GM18868 (cell line): ENCODE measurements around the gene ZFP36L1.
A peak's percentile ranks its signal among the peaks of the same experiment; 100 is the strongest.

Experiments used
- ATAC-seq: cut with Tn5 transposase; IDR thresholded peaks from one replicate; pipeline ENCODE4 v1.9.1; 2021; ENCODE audit warnings: mild to moderate bottlenecking, moderate library complexity; ENCODE audit not compliant: unreplicated experiment

ZFP36L1 gene

DNA sequence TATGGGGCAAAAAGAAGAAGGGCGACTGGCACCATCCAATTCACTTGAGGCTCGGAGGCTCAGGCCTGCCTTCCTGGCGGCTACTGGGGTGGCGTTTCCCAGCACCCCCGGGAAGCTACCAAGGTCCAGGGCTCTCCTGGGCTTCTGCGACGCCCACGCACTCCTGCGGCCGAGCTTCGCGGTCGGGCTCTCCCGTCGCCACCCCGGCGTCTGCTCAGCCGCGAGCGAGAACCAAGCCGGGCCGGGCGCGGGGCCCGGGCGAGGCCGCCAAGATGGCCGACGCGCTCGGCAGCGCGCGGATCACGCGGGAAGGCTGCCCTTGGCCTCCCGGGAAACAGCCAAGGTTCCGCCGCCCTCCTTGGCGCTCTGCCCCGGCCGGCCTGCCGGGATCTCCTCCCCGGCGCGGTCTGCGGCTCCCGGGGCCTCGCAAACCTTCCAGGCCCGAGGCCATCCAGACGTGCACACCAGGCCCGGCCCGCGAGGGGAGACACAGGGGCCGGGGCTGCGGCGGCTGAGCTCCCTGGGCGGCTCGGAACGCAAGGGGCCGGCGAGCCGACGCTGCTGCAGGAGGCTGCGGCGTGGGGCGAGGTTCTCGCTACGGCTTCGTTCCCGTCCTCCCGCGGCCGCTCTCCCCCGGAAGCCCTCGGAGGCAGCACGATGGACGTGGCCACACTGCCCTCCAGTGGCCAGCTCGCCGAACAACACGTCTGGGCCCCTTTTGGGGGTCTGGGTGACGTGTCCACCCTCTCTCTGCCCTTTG, 23.5 kb upstream of the ZFP36L1 start:
- ATAC-seq = peak; percentile 41

DNA sequence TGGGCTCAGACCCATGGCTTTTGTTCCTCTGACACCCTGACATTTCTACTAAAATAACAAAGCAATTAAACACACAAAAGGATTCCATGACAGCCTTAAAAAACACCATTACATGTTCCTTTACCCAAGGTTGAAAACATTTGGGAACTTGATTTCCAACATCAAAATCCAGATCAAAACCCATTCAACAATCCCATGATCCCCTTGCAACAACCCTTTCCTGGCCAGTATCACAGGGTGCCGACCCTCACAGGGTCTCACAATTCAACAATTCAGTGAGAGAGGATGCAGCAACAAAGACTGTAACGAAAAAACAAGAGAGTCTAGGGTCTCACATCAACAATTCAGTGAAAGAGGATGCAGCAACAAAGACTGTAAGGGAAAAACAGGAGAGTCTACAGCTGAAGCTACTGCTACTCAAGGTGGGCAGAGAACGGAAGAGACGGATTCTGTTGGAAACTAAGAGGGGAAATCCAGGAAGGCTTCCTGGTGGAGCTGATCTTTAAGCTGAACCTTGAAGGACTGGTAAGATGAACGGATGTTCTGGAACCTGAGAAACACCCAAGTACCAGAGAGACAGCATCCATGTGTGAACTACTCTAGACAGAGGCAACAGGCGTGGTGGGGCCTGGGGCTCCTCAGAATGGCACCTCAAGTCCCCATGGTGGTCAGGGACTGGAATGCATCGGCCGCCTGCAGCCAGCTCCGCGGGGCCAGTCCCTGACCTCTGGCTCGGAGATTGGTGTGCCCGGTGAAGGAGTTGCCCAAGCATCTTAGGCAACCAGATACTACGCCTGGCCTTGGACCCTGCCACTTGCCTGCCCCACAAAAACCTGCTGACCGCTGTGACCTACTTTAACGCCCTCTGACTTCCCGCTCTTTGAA, 22.7 kb upstream of the ZFP36L1 start:
- no peak for ATAC-seq

GRCh38 chr14:68814539-68815297, 21.9 kb upstream of the ZFP36L1 start:
- no peak for ATAC-seq

DNA sequence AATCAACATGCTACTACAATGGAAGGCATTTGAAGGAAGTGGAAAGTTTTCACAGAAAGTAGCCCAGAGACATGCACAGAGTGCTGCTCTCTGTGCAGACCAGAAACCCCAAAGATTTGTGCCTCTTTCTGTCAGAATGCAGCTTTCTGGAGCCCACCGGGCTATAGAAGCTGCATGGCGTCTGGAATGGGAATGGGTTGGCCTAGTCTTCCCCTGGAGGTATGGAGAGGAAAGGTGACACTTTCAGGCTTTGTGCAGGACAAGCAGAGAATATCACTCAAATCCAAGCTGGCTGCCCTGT, 21.3 kb upstream of the ZFP36L1 start:
- no peak for ATAC-seq

- ATAC-seq = no peak
These were observed 20.5 kb upstream of the ZFP36L1 start for GRCh38 chr14:68813318-68813838.

DNA sequence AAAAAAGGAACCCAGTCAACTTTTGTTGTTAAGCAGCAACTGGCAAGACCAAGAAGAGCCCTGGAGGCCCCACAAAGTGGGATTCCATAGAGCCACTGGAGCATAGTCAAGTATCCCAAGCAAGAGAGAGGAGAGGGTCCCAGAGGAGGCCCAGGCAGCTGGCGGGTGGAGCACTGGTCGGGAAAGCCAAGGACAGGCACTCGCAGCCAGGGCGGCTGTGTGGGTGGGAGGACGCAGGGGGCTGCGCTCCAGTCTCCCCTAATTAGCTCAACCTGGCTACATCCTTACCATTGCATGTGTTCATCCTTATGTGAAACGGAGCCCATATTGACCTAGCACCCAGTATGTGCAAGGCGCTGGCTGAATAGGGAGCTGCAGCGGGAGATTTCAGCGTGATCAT, 18.3 kb upstream of the ZFP36L1 start:
- no peak for ATAC-seq

DNA sequence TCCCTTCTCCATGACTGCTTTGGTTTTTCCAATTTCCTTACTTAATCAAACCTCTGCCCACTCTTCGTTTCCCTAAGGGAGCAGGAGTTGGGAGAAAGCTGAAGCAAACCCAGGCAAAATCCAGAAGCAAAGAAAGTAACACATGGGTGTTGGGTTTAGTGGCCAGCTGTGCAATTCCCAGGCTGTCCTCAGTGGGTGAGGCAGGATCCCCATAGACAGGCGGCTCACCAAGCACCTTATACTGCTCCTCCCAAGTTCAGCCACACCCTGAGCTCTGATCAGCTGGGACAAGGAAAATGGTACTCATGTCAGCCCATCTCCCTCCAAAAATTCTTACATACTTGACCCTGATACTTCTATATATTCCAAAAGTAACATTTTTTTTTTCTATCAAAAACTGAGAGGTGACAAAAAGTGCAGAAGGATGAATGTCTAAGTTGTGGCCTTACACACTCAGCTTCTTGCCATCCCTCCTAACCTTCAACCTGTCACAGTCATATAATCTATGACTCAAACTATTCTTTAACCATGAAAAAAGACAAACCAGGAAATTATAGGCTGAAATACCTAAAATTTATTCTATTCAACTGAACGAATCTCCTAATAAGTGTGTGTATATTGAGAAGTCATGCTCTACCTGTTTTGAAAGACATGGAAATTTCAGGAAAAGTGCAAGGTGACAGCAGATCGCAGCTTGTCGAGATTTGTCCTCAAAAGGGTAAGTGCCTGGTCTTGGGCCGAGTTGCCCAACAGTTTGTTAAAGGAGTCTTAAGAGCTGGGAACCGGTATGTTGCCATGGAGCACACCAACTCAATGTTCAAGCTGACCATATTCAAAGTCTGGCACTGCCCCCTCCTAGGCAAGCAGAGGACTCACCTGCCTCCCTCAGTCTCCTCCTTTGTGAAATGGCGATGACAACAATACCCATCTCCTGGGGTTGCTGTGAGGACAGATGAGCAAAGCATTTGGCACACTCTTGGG, 17.6 kb upstream of the ZFP36L1 start:
- ATAC-seq = no peak

DNA sequence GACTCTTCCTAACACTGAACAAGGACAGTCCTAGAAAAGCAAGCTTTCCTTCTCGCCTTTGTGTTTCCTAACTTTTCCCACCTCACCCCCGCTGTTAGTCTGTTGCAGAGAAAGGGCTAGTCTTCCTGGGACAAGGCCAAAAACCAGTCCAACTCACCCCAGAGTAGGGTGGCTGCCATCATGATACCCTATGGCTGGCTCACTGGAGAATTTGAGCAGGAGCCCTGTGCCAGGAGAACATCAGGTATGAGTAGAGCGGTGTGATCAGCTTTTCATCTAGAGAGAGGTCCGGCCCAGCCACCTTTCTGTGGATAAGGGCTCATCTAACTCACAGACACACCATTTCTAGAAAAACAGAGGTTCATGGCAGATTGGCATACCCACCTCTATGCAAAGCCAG, 16.7 kb upstream of the ZFP36L1 start:
- ATAC-seq = no peak

DNA sequence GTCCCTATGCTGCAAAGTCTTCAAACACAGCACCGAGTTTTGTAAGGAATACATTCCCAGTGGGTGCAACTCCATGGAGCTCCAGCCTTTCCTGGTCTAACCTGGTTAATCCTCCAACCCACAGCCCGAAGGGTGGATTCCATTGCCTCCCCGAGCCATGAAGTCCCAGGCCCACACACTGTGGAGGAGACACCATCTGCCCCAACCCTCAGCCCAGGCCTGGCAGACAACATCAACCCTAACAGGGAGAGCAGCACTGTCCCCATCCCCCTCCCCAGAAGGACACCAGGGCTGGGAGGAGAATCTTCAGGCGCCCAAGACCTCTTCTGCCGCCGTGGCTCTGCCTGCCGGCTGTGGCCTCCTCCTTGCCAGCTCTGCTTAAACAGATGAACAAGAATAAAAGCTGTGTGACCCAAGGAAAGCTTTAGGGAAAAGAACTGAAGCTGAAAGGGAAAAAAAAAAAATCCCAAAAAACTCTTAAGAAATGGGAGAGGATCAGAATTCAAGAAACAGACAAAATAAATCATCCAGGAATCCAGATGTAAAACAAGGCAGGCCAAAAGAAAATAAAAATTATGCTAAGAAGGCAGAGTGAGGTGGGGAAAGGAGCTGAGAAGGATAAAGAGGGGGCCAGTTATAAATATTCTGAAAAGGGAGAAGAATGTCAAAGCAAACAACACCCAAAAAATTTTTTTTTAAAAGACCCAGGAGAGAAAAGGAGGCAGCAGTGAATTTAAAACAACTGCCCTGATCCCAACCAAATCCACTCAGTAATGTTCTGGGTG, 16.0 kb upstream of the ZFP36L1 start:
- no peak for ATAC-seq

- ATAC-seq = no peak
These were observed 15.1 kb upstream of the ZFP36L1 start for GRCh38 chr14:68807987-68808386.

DNA sequence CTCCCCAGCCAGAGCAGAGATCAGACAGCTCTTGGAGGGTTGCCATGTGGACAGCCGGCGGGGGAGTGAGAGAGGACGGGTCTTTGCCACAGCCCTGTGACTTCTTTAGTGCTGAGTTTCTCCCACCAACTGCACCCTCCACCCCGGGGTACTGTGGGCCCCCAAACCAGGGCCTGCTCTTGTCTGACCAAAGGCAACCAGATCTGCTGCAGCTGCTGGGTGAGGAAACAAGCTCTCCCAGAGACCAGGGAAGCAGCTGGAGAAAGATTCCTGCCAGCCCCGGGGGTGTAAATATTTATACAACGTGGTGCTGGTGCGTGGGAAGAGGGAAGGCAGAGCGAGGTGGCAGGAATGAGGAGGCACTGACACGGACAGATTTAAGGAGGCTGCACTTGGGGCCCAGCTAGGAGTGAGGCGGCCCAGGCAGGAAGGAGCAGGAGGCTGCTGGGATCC, 14.3 kb upstream of the ZFP36L1 start:
- no peak for ATAC-seq

DNA sequence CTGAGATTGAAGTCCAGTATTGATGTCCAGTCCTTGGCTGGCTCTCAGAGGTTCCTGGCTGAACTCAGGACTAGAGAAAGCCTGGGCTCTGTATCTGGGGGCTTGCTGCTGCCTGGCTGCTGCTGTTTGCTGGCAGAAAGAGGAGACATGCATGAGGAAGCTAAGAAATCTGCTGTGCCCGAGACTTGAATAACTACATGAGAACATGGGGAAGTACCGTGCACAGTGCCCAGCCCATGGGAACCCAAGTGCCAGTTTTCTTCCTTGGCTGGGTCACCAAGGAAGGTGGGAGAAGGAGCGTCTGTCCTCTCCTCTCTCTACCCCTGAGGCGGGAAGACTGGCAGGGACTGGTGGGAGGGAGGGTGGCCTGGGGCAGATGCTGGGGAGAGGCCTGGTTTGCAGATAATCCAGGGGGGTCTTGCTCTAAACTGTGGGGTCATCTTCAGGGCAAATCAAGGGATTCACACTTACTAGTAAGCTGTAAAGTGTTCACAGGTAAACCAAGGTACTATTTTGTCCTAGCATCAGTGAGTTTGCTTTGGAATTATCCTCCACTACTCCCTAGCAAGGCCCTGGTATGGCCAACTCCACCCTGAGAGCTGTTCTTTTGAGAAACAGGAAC, 13.8 kb upstream of the ZFP36L1 start:
- peak; percentile 79 for ATAC-seq

DNA sequence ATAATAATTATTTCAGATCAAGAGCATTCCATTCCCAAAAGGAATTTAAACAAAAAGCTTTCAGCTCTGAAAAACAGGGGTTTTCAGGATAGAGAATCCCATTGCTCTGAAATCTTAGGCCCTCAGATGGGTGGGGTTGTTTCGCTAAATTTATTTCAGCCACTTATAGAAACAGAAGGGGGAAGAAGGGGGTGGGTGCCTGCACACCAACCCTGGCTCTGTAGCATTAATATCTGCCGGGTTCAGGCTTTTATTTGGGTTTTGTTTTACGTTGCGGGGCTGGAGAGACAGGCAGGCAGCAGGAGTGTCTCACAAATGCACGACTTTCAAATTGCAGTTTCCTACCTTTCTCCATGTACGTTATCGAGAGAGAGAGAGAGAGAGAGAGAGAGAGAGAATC, 12.5 kb upstream of the ZFP36L1 start:
- no peak for ATAC-seq

DNA sequence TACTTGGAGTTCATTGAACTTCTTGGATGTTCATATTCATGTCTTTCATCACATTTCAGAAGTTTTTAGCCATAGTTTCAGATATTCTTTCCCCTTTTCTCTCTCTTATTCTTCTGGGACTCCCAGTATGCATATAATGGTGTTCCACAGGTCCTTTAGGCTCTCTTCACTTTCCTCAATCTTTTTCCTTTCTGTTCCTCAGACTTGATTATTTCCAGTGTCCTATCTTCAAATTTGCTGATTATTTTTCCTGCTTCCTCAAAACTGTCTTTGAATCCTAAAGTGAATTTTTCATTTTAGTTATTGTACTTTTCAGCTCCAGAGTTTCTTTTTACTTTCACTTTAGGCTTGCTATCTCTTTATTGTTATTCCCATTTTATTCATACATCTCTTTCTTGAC, 8.8 kb upstream of the ZFP36L1 start:
- no peak for ATAC-seq

DNA sequence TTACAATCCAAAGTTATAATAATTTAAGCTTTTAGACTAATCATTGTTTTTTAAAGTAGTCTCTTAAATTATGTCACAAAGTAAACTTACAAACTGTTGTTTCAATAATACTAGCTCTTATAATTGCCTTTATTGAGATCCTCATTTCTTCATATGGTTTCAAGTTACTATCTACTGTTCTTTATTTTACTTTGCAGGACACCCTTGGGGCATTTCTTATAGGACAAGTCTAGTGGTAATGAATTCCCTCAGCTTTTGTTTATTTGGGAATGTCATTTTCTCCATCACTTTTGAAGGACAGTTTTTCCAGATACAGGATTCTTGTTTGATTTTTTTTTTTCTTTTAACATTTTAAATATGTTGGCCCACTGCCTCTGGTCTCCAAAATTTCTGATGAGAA, 8.1 kb upstream of the ZFP36L1 start:
- no peak for ATAC-seq

GRCh38 chr14:68800390-68800789, 7.5 kb upstream of the ZFP36L1 start:
- no peak for ATAC-seq

DNA sequence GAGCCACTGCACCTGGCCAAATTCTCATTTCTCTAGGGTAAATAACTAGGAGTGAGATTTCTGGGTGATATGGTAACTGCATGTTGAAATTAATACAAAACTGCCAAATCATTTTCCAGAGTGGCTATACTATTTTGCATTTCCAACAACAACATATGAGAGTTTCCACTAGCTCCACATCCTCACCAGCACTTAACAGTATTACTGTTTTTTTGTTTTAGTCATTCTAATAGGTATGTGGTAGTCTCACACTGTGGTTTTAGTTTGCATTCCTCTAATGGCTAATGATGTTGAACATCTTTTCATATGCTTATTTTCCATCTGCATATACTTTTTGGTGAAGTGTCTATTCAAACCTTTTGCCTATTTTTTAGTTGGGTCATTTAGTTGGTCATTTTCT, 5.8 kb upstream of the ZFP36L1 start:
- ATAC-seq = no peak

GRCh38 chr14:68797121-68797670, 4.3 kb upstream of the ZFP36L1 start:
- no peak for ATAC-seq
